Eye (tissue), 1 donor: ENCODE results near the gene METTL6.
A peak's percentile ranks its signal among the peaks of the same experiment; 100 is the strongest.
"Not testable (repeated sequence)": the region's sequence is repeated elsewhere in the genome, so short reads cannot be mapped to it uniquely, and the experiment has no call there.

Experiments
- DNase-seq: peaks from one replicate; pipeline ENCODE4 v3.0.0-alpha.2; 2015

METTL6 gene, protein sequence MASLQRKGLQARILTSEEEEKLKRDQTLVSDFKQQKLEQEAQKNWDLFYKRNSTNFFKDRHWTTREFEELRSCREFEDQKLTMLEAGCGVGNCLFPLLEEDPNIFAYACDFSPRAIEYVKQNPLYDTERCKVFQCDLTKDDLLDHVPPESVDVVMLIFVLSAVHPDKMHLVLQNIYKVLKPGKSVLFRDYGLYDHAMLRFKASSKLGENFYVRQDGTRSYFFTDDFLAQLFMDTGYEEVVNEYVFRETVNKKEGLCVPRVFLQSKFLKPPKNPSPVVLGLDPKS

DNA sequence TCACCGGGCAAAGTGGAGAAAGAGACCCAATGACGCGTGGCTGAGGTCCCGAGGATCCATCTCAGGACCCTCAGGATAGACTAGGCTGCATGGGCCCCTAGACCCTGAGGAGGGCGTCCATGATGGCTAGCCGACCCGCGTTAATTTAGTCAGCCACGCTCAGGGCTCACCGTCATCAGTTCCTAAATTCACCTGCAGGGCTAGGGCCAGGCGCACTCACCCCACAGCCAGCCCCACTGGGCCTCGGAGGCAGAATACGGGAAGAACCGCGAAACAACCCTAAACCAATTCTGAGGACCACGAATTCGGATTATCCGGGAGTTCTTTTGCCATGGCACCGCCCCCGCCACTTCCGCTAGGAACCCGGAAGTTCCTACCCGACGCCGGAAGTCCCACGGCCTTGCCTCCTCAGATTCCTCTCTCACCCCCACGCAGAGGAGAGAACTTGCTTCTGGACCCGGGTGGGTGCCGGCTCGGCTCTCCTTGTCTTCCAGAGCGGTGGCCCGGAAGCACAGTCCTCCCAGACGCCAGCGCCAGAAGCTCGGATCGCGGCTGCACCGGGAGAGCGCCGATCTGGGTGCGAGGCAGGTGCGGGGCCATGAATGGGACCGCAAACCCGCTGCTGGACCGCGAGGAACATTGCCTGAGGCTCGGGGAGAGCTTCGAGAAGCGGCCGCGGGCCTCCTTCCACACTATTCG, at the start of gene METTL6, which contains the start of gene EAF1:
Gene METTL6, minus strand, starts transcription at position 363 of the 699 bp plus-strand sequence. CDS start 1,033 bp downstream, outside the sequence.
Gene EAF1, plus strand, starts transcription at position 417 of the 699 bp plus-strand sequence. Its CDS starts 182 bp downstream, at position 599.
- DNase-seq, result peak; percentile 93

DNA sequence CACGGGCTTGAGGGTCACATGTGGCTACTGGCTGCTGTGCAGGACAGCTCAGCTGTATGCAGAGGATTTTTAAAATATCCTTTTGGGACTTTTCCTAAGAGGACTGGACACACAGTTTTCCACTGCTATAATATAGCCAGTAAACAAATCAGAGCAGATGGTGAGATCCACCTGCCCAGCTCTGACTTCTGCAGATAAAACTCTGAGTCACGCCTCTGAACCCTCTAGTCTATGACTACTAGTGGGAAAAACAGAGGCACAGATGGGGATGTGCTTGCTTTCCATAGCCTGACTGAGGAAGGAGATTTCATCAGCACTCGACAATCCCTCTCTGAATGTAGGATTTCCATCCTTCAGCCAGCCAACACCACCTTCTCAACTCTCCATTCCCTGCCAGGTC, 49.0 kb upstream of the METTL6 start:
- DNase-seq, result no peak

DNA sequence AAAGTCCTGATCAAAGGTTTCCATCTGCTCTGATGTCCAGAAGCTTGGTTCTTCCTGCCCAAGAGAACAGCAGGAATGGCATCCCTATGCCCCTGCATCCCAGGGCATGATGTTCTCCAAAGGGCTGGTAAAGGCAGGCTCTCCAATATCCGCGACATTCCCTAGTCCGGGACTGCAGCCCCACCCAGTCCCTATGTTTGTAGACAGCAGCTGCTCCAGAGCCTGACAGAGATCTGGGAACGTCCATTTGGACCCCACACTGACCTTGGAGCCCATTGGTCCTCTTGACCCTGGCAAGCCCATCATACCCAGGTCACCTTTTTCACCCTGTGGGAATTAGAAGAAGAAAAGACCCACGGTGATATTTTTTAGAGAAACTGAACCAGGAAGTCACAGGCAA, 47.8 kb upstream of the METTL6 start:
- DNase-seq, result no peak

DNA sequence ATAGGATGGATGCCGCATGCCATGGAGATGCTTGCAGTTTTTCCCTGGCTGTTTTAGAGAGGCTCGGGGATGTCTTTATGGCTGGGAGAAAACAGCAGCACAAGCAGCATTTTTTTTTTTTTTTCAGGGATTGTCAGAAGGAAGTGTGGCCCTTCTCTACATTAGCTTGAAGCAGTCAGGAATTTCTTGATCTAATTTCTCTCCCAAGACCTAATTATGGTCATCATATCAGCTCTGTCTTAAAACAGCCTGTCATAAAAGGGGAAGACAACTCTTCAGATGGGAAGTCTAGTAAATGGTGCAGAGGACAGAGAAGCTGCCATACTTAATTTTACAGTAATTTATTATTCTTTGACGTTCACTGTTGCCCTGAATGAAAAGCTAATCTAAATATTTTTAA, 44.5 kb upstream of the METTL6 start:
- DNase-seq, result no peak

DNA sequence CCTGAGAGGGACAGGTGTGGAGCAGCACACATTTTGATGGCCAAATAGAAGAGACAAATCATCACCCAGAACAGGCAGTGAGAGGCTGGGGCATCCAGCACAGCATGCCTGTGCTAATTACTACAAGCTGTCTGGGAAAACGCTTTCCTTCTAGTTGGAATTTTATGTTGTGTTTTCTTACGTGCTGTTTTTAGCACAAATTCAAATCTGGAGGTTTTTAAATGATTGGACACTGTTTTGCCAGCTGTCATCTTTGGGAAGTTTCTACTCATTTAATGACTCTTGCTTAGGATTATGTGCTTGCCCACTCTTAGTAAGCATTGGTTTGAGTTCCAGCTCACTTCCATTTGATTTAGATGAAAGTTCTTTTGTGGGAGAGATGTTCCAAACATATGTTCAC, 43.5 kb upstream of the METTL6 start:
- no peak for DNase-seq

DNA sequence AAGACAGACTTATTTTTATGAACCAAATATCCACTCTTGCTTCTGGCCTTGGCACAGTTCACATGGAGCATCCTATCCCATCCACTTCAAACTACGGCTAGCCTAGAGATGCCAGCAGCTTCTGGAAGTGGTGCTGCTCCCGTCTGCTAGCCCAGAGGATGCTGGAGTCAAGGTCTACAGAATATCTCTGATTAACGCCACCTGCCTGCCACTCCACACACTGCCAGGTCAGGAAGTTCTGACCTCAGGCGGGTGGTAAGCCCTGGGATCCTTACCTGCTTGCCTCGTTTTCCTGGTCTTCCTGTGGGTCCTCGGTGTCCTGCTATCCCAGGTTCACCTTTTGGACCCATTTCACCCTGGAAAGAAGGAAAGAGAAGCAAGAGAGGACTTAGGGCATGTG, 42.9 kb upstream of the METTL6 start:
- DNase-seq, result no peak

DNA sequence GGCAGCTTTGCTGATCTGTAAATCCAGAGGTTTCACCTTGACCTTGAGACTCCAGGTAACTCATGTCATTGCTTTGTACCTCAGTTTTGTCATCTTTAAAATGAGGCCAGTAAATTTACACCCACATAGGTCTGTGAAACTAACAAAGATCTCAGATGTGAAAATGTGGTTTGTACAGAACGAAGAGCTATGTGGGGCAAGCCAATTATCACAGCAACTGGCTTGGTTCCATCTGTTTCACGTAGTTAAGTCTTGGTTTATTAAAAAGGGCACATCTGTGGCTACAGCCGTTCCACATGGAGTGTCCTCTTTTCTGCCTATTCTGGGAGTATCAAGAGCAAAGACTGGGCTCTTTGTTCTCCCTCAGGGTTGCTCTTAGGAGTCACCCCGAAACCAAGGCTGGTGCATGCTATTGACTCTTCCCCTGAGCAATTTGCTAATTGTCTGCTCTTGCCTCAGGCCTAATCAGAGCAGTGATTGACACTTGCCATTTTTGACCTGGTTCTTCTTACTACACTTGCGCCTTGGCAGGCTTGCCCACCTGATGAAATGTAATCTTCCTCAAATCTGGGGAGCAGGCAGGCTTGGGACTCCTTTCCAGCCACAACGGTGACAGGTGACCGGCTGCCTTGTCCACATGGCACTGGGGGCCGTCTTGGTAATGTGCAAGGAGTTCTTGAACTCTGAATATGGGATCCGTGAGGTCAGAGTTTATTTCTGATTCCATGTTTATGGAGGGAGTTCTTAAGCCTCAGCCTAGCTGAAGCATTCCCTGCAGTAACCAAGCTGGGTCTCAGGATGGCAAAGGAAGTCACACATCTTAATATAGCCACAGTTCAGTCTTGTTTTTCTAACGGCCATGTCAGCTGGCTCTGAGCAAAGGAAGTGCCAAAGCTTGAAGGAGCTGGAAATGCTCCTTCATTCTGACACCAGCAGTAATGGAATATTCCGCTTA, 40.2 kb upstream of the METTL6 start:
- peak; percentile 33 for DNase-seq

DNA sequence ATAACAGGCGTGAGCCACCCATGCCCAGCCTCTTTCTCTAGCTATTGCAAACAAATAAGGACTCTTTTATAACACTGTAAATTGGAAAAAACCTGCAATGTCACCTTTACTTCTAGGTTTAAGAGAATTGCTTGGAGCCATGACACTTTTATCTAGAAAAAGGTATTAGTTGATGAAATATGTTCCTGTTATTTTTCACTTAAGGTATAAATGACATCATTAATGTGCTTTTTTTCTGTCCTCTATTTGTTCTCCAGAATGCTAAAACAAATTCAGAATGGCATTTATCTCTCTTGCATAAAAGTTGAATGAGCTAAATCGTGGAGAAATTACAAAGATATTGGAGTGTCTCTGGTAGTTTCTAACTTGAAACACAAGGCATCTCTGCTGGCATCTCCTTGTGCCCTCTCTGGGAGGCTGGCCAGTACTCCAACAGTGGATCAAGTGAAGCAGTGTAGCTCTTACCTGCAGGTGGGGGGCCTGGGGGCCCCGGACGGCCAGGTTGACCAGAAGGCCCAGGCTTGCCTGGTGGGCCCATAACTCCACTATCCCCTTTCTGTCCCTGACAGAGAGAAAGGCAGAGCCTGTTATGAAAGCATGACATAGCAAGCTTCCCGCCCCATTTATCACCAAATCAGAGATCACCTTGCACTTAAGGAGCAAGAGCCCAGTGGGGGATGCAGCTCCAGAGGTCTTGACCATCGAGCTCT, 38.7 kb upstream of the METTL6 start:
- no peak for DNase-seq

DNA sequence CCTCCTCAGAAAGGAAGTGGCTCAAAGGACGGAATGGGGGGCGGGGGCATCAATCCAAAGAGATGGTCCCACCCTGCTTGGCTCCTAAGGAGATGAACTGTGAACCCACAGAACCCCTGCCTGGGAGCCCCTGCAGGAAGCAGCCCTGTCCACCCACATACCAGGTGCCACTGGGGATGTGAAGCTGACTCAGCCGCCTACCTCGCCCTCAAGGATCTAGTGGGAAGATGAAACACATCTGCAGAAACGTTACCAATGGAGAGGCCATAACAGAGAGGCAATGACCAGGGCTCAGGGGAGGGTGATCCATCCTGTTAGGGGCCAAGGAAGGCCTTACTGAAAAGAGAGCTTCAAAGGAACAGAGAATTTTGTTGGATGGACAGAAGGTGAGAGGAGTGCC, 35.1 kb upstream of the METTL6 start:
- no peak for DNase-seq

DNA sequence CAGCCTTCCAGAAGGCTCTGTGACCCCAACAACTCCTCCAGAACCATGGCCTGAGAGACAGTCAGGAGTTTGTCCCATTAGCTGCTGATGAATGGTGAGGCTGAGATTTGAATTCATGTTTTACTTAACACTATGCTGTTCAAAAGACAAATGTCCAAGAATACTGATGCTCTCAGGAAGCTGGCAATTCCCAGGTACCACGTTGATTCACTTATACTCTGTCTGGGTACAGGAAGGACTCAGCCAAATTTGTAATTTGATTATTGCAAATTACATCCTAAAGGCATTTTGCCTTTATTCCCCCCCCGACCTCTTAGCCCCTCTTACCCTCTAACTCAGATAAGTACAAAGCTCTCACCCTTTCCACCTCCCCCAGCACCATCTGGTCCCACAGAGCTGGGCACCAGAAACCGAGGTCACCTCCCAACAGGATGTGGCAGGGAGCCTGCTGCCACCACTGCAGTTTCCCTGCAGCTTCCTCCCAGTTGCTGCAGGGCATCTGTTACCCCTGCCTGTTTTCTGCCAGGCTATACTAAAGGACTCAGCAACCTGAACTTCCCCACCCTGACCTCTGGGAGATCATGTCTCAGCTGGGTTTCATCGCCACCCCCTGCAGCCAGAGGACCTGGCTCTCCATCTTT, 33.7 kb upstream of the METTL6 start:
- no peak for DNase-seq

DNA sequence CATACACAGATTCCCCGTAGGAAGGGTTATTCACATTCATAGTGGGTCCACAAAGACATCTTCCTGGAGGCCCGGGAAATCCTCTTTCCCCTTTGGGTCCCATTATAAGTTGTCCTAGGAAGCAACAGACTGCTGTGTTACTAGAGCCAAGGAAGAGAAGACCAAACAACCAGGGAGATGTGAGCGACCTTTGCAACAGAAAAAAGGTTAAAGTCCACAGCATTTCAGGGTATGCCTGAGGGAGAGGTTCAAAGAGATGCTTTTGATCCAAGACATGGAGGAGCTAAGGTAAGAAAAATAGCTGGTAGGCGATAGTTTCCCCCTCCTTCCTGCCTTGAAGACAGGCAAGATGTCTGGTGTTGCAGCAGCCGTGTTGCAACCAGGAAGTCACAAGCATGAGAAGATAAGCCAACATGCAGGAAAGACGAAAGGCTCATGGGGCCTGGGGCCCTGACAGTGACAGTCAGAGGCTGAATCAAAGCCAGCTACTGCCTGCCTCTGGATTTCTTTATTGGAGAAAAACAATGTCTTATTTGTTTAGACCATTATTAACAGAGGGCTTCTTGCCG, 31.0 kb upstream of the METTL6 start:
- no peak for DNase-seq

DNA sequence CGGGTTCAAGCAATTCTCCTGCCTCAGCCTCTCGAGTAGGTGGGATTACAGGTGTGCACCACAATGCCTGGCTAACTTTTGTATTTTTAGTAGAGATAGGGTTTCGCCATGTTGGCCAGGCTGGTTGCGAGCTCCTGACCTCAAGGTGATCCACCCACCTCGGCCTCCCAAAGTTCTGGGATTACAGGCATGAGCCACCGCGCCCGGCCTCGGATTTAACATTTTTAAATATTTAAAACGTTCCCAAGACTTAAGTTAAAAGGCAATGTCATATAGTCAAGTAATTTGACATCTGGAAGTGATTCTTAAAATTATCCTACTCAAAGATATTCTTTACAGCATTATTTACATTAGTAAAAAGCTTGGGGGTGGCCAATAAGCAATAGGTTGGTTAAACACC, 29.6 kb upstream of the METTL6 start:
- DNase-seq, result not testable (repeated sequence)

DNA sequence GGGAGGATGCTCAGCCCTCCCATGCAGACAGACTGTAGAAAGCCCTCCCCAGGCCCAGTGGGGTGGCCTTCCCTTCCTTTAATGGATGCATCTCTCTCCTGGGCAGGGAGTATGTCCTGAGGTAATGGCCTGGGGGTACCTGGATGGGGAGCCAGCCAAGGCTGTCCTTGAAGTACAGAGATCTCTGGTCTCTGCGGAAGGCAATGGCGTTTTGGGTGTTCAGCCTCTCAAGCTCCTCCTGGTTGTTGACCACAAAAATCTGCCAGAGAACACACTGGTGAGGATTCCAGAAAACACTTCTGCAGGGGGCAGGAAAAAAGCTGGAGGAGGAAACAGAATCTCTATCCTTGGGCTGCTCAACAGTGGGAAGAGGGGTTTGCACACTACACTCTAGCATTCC, 29.0 kb upstream of the METTL6 start:
- no peak for DNase-seq

DNA sequence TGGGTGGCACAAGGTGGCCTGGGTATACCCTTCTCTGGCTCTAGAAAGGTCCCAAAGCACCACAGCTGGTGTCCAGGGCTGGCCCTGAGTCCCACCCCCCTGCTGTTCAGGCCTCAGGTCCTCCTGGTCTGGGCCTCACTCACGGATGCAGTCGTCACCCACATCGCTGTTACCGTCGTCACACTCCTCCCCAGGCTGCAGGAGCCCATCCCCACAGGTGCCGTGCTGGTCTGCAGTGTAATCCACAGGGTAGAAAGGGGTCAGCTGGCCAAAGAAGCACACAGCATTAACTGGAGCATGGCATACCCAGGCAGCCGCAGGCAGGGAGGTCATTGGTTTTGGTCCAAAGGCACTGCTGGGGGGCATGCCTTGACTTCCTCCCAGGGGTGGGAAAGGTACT, 28.4 kb upstream of the METTL6 start:
- no peak for DNase-seq

DNA sequence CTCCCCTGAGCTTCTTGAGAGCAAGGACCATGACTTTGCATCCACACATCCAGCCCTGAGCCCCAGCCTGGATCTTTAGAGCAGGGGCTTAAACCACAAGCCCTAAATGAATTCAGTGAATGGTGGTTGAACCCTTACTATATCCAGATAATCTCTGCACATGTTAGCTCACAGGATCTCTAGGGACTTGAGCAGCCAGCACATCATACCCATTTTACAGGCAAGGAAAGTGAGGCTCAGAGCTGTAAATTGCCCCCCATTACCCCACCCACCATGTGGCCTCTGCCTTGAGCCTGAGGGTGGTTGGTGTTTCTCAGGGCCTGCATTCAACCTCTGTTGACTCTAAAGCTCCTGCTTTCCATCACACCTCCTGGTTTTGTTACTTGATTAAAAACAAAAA, 27.6 kb upstream of the METTL6 start:
- no peak for DNase-seq

DNA sequence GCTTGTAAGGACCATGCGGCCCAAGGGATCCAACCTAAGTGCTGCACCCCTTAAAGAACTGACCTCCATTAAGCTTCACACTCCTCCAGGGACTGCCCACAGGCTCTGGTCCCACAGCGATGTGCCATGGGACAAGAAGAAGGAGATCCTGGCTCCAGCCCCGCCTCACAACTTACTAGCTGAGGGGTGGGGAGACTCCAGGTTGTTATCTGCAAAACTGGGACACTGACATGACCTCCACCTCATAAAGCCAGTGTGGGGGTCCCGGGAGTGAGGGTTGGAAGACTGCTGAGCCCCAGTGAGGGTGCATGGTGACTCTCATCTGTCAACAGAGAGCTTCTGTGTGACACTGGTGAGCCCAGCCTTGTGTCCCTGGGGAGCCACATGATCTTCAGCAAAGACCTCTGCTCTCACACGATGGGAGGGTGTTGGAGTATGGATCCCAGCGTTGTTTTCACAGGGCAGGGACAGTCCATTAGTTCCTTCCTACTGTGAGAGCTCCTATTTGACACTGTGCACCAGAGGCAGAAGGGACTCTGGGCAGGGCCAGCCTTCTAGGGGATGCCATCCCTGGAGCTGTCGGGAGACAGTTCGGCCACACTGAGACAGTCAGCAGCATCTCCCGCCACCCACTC, 26.8 kb upstream of the METTL6 start:
- no peak for DNase-seq

DNA sequence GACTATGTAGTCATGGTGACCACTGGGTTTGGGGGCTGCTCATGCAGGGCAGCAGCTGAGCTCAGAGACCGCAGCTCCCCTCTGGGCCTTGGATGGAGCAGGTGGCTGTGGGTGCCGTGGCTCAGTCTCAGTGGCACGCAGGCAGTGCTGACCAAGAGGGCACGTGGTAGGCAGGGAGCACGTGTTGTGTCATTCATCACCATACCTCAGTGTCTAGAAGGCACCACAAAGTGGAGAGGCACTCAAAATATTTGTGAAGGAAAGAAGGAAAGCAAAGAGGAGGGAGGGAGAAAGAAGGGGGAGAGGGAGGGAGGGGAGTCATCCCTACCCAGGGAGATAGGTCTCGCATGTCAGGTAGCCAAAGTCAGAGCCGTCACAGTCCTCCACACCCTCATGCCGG, 26.2 kb upstream of the METTL6 start:
- no peak for DNase-seq

DNA sequence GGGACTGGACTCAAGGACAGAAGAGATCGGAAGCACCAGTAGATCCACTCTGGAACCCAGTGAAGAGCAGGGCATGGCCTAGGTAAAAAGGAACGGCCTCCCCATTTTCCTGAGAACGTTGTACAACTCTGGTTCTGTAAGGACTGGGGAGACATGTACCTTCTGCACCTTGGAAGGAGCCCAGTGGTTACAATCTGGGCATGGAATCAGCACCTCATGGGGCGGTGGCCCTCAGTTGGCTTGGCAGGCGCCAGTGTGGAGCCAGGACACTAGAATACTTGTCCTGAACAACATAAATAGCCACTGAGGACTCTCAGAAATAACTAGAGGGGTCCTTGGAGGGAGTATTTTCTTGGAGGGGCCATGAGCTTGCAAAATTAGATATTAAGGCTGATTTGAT, 25.6 kb upstream of the METTL6 start:
- no peak for DNase-seq

DNA sequence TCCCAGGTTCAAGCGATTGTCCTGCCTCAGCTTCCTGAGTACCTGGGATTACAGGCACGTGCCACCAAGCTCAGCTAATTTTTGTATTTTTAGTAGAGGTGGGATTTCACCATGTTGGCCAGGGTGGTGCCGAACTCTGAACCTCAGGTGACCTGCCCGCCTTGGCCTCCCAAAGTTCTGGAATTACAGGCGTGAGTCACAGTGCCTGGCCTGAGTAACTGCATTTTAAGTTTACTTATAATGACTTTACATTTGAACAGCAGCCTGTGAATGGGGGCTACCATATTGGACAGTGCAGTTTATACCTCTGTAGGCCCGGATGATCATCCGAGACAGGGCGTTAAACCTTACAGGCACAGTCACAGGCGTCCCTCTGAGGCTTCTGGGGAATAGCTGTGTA, 24.8 kb upstream of the METTL6 start:
- DNase-seq, result no peak

DNA sequence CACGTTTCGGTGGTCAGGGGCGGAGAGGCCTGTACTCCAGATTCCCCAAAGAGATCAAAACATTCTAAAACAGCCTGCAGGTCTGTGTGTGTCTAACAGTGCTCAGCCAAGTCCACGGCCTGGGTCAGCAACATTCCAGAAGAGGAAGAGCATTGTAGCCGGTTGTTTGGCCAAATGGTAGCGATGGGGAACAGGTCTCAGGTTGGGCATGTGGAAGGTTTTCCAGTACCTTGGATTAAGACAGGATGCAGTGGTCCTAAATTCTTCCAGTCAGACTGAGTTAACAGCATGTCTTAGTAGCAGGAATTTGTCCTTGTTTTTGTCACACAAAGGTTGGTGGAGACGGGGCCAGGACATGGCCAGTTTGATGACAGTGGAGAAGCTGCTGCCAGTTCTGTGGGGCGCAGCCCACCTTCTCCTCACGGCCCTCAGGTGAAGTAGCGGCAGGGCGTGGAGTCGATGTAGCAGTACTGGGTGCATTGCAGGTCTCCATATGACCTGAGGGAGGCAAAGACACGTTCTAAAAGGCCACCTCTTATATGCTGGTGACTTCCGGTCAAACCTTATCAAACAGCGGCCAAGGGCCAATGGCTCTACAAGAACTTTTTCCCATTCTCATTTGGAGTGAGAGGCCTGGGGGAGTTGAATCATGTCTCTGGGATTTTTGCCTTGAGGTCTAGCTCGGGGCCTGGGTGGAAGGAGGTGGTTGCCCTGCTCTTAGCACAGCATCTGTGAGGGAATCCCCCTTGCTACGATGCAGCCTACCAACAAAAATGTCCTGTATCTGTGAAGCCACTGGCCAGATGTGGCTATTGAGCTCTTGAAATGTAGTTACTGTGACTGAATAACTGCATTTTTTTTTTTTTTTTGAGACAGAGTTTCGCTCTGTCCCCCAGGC, 24.1 kb upstream of the METTL6 start:
- DNase-seq, result no peak
